T-helper 17 cell (primary cell): Measurements from ENCODE around the gene SORBS2. TPM values are rescaled to one million over a fixed set of nuclear protein-coding genes. Genes with fewer than 3 reads are reported as not detected.

Source experiments
- ATAC-seq: fragments of 150-1000 bp; cut with Tn5 transposase; 2 replicates; pipeline ENCODE4 v1.10.0; 2021; ENCODE audit warnings: mild to moderate bottlenecking, moderate library complexity
- DNase-seq, 3 donors: peaks; one replicate each; pipeline versions ENCODE4 v3.0.0 to v3.0.0-alpha.2; 2020 to 2021
- H3K9me3 ChIP-seq: one replicate; pipeline ENCODE4 v1.7.0; 2013; ENCODE audit warnings: low read length, mild to moderate bottlenecking; ENCODE audit not compliant: control insufficient read depth, poor library complexity, severe bottlenecking
- H3K27ac Mint-ChIP-seq: one replicate; pipeline ENCODE4 v1.8.0; 2022; ENCODE audit warnings: mild to moderate bottlenecking, moderate library complexity, mixed read lengths
- H3K27me3 Mint-ChIP-seq: one replicate; pipeline ENCODE4 v1.8.0; 2022; ENCODE audit warnings: mixed read lengths
- H3K36me3 Mint-ChIP-seq: one replicate; pipeline ENCODE4 v1.8.0; 2022; ENCODE audit warnings: low read depth, mixed read lengths
- H3K4me1 Mint-ChIP-seq: one replicate; pipeline ENCODE4 v1.8.0; 2022; ENCODE audit warnings: mild to moderate bottlenecking, mixed read lengths
- H3K4me3 Mint-ChIP-seq: one replicate; pipeline ENCODE4 v1.8.0; 2022; ENCODE audit warnings: mild to moderate bottlenecking, moderate library complexity, mixed read lengths
- total RNA-seq, 4 donors: library from RNA in 2 of 4; stranded (reverse) in 2 of 4; gene quantifications; one replicate each; pipeline ENCODE4 v1.2.3 and lab custom pipeline; 2022 to 2026

Gene SORBS2
- total RNA-seq, 2 donors from 2014 or later = 0.07 TPM; not detected in 1

DNA sequence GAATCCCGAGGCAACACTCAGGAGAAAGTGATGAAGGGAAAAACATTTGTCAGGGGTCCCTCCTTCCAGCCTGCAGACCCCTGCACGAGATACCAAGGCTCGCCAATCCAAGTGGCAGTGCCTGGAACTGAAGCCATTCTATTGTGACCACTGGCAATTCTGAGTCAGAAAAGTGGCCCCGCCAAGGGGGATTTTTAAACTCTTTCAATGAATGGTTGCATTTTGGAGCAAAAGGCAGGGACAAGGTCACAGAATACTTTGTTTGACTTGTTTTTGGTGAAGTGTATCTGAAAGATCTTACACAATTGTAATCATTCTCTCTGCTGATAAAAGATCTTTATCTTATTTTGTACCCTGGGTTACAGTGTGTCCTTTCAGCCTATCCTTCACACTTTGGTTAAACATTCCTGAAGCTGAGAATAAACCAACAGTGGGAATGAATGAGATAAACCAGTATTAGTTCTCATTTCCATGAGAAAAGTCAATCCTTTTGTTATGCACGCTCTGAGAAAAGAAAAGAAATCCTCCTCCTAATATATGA is 160.8 kb downstream of the SORBS2 start:
- ATAC-seq = no peak
- no peaks in the 10 kb centered on the region for H3K4me1 Mint-ChIP-seq
- no peak overlapping the region for H3K4me3 Mint-ChIP-seq
- peaks cover 28% of the 10 kb centered on the region for H3K27me3 Mint-ChIP-seq
- no peaks in the 10 kb centered on the region for H3K36me3 Mint-ChIP-seq
- no peaks in the 10 kb centered on the region for H3K9me3 ChIP-seq
- H3K27ac Mint-ChIP-seq = no peak overlapping the region
- DNase-seq = no peak

DNA sequence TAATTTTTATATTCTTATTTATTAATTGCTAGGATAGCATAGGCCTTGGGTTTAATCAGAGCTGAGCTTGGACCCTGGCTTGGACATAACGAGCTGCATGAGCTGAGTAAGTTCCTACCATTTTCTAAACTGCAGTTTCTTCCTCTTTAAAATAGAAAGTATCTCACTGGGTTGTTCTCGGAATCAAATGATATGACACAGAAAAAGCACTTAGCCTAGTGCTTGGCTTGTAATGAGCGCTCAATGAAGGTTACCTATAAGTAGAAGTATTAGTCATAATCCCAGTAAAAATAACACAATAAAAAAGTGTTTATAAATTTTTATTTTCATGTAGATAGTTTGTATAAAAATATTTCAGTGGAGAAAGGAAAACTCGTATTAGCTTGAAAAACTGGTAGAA is 163.4 kb downstream of the SORBS2 start:
- Mint-ChIP-seq H3K4me3 (no peak overlapping the region), H3K4me1 (no peaks in the 10 kb centered on the region), H3K27ac (no peak overlapping the region), H3K36me3 (no peaks in the 10 kb centered on the region), H3K27me3 (peaks cover 32% of the 10 kb centered on the region)
- ATAC-seq = no peak
- no peaks in the 10 kb centered on the region for H3K9me3 ChIP-seq
- DNase-seq = no peak

DNA sequence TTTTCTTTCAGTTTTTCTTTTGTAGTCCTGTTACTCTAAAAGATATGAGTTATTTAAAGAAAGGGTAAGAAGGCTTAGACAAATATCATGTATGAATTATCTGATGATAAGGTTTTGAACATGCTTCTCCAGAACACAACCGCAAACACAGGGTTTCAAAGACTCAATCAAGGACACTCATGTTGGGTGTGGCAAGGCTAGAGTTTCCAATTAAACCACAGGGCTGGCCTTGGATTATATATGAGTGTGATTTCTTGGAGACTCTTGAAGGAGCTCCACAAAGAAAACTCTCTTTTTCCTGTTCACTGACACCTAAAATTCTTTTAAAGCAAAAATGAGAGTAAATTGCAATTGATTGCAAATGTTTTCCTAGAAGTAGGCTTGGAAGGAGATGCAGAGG is 166.6 kb downstream of the SORBS2 start:
- H3K36me3 Mint-ChIP-seq = peaks cover 3% of the 10 kb centered on the region
- no peak for ATAC-seq
- H3K4me1 Mint-ChIP-seq = no peaks in the 10 kb centered on the region
- H3K27ac Mint-ChIP-seq = no peak overlapping the region
- no peak overlapping the region for H3K4me3 Mint-ChIP-seq
- peaks cover 45% of the 10 kb centered on the region for H3K27me3 Mint-ChIP-seq
- DNase-seq = no peak
- H3K9me3 ChIP-seq = no peaks in the 10 kb centered on the region

DNA sequence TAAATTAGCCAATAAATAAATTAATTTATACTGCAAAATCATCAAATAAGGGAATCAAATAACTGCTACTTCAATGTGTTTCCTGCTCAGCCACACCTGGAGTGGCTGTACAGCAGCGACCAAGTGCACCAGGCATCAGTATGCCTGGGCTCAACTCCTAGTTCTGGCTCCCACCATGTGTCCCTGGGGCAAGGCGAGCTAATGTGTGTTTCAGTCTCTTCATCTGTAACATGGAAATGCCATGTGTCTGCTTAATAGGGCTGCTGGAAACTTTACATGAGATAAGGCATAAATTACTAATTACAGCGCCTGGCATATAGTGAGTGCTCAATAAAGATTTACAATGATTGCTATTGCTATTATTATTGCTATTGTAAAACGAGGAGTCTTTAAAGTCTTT is 167.6 kb downstream of the SORBS2 start:
- no peak for ATAC-seq
- no peak overlapping the region for H3K27ac Mint-ChIP-seq
- peaks cover 37% of the 10 kb centered on the region for H3K27me3 Mint-ChIP-seq
- no peaks in the 10 kb centered on the region for H3K9me3 ChIP-seq
- H3K4me1 Mint-ChIP-seq = no peaks in the 10 kb centered on the region
- no peak for DNase-seq
- H3K4me3 Mint-ChIP-seq = no peak overlapping the region
- peaks cover 3% of the 10 kb centered on the region for H3K36me3 Mint-ChIP-seq

DNA sequence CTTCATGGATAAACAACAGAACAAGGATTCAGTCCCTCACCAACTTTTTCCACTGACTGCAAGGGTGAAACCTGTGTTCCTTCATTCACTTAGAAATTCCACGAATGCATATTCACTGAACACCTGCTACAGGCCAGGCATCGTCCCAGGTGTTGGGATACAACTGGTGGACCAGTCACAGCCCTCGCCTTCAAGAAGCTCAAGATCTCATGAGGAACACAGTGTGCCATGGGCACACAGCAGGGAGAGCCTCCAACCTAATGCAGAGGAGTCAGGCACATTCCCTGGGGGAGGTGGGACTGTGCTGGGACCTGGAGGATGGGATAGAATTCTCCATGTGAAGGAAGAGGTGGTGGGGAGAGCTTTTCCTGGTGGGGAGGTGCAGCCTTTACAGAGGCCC is 169.1 kb downstream of the SORBS2 start:
- Mint-ChIP-seq H3K4me3 (no peak overlapping the region), H3K27ac (no peak overlapping the region), H3K36me3 (peaks cover 5% of the 10 kb centered on the region), H3K4me1 (peaks cover 2% of the 10 kb centered on the region), H3K27me3 (peaks cover 44% of the 10 kb centered on the region)
- DNase-seq = no peak
- no peak for ATAC-seq
- no peaks in the 10 kb centered on the region for H3K9me3 ChIP-seq

DNA sequence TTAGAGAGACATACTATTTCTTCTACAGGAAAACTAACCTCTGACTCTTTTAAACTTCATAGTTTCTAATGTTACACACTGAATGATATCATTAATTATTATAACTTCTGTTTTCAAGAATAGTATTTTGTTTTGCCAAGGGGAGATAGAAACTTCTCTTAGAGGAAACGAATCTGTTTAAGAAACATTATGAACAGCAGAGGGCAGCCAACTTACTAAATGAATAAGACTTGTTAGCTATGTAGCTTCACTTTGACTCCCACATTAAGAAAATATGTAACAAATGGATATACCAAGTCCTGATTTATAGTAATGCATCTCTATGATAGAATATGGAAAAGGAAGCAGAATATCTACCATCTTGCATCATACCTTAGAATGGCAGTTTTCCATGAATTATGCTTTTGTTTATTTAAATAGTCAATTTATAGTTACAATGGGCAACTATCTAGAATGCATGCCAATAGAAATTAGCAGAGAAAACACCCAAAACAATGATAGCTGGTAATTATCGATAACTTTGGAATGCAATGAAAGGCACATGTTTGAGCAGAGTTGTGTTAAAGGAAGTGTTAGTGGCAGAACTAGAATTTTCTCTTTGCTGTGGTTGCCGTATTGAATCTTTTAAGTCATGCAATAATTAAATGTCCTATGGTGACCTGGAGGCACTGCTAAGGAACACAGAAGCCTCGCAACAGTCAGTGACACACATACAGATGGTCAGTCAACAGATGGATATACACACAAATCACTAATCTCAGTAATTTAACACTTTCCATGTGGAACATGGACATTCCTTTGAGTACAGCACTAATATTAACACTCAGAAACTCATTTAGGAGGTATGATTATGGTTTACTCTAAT is 171.0 kb downstream of the SORBS2 start:
- peaks cover 59% of the 10 kb centered on the region for H3K27me3 Mint-ChIP-seq
- ATAC-seq = no peak

DNA sequence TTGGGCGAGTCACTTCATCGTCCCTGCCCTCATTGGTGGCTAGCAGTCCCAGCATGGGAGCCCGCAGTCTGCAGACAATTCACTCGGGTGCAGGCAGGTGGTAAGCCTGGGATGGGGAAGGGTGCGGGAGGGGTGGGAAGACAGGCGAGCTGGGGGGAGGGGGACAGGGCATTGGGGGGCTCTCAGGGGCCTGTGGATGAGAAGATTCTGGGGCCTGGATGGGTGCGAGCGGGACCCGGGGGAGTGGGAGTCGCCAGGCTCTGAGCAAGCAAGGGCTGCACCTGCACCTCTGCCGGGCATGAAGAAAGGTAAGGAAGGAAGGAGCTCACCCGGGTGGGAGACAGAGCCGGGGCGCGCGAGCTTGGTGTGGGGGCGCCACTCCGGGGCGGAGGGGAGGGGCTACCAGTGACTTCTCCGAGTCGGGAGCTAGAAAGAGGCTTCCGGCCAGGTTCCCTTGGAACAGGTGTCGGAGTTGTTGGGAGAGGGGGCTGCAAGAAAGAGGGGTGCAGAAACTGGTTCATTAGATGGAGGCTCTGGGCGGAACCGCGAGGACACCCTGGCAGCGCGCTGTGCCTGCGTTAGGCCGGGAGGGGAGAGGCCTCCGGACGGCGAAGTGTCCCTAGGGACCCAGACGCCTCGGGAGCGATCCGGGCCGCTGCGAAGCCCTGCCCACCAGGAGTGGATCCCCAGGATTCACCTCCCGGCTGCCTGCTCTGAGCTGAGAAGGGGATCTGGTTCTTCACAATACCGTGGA is 173.3 kb downstream of the SORBS2 start:
- Mint-ChIP-seq H3K36me3 (peaks cover 5% of the 10 kb centered on the region), H3K4me3 (no peak overlapping the region), H3K27me3 (peaks cover 48% of the 10 kb centered on the region), H3K4me1 (peaks cover 3% of the 10 kb centered on the region), H3K27ac (no peak overlapping the region)
- ATAC-seq (no peak), DNase-seq (no peak)
- H3K9me3 ChIP-seq = no peaks in the 10 kb centered on the region

More for the DNA sequence above, 171.0 kb downstream of the SORBS2 start:
- Mint-ChIP-seq H3K4me3 (no peak overlapping the region), H3K27ac (no peak overlapping the region), H3K36me3 (peaks cover 5% of the 10 kb centered on the region), H3K4me1 (peaks cover 3% of the 10 kb centered on the region)
- H3K9me3 ChIP-seq = no peaks in the 10 kb centered on the region
- DNase-seq = no peak

DNA sequence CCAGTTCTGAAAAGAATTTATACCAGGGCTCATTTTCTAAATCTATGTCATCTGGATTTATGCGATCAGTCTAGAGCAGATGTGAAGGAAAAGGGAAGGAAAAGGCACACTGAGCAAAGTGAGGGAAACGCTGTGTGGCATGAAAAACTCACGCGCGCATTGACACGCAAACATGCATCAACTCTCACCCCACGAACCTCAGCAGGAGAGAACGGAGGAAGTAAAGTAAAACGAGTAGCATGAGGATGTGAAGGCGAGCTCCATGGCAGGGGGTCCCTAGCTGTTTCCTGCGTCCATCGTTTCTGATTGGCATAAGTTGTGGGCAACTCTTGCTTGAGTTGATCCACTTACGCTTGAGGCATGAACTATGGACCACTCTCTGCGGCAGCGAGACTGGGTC is 173.9 kb downstream of the SORBS2 start:
- ATAC-seq (no peak), DNase-seq (no peak)
- Mint-ChIP-seq H3K4me1 (peaks cover 3% of the 10 kb centered on the region), H3K27me3 (peaks cover 42% of the 10 kb centered on the region), H3K4me3 (no peak overlapping the region), H3K36me3 (peaks cover 5% of the 10 kb centered on the region), H3K27ac (no peak overlapping the region)
- no peaks in the 10 kb centered on the region for H3K9me3 ChIP-seq

DNA sequence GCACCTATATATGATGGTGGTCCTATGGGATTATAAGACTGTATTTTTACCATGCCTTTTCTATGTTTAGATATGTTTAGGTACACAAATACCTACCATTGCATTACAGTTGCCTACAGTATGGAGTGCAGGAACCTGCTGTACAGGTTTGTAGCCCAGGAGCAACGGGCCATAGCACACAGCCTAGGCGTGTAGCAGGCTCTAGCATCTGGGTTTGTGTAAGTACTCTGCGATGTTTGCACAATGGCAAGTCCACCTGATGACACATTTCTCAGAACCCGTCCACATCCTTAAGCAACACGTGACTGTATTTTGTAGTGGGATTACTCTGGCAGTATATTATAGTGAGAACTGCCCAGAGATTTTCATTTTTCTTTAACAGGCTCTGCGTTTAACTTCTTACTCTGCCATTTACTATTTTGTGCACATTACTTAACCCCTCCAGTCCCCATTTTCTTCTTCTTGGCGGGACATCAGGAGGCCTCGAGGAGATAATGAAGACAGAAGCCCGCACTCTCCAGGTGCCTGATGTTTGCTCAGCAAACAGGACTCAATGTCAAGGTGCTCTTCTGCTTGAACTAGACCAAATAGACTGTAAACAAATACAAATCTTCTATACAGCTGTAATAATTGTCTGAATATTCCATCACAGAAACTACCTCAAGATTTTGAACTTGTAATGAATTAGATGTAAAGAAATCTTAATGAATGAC is 174.7 kb downstream of the SORBS2 start:
- no peak for ATAC-seq
- no peaks in the 10 kb centered on the region for H3K9me3 ChIP-seq
- peaks cover 35% of the 10 kb centered on the region for H3K27me3 Mint-ChIP-seq
- H3K4me1 Mint-ChIP-seq = peaks cover 3% of the 10 kb centered on the region
- no peak for DNase-seq
- H3K4me3 Mint-ChIP-seq = no peak overlapping the region
- H3K36me3 Mint-ChIP-seq = peaks cover 3% of the 10 kb centered on the region
- H3K27ac Mint-ChIP-seq = no peak overlapping the region

DNA sequence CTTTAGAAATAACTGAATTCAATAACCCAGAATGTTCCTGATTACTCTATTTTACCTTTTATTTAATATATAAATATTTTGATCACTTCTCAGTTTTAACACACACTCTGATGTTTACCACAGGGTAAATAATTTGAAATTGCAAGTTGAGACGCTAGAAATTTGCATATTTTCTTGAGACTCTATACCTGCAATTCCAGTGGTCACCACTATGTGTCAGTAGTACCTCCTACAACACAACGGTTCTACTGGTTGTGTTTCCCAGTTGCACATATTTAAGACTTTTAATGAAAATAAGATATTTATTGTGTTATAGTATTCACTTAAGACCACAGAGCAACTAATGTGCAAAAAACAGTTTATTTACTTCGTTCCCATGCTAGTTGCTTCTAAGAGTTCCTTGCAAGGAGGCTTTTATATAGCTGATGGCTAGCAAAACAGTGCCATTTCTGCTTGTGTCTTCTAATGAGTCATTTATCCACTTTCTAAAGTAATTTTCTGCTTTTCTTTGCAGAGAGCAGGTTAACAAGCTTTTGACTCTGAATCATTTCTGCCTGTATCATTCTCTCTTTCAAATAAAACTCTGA is 177.8 kb downstream of the SORBS2 start:
- H3K4me3 Mint-ChIP-seq = no peak overlapping the region
- H3K27ac Mint-ChIP-seq = no peak overlapping the region
- peaks cover 3% of the 10 kb centered on the region for H3K4me1 Mint-ChIP-seq
- ATAC-seq = no peak
- DNase-seq = no peak
- H3K9me3 ChIP-seq = no peaks in the 10 kb centered on the region
- peaks cover 39% of the 10 kb centered on the region for H3K27me3 Mint-ChIP-seq
- H3K36me3 Mint-ChIP-seq = peaks cover 3% of the 10 kb centered on the region

DNA sequence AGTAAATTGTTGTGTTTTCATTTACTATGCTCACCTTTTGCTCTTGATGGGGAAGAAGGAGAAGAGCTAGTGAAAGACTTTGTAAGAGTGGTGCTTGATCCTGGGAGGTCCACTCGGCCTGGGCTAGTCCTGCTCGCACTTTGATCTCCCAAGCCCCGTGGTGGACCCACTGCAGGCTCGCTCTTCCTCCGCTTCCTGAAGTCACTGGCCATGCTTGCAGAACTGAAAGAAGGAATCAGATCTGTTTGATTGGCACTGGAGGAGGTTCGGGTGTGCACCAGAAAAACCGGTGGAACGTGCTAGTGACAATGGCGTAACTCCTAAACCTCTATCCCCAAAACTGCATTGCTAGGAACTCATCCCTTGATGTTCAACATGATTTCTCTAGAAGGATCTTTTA is 185.2 kb downstream of the SORBS2 start:
- DNase-seq (no peak), ATAC-seq (no peak)
- Mint-ChIP-seq H3K36me3 (no peaks in the 10 kb centered on the region), H3K27me3 (peaks cover 34% of the 10 kb centered on the region), H3K27ac (no peak overlapping the region), H3K4me3 (no peak overlapping the region), H3K4me1 (no peaks in the 10 kb centered on the region)
- no peaks in the 10 kb centered on the region for H3K9me3 ChIP-seq

DNA sequence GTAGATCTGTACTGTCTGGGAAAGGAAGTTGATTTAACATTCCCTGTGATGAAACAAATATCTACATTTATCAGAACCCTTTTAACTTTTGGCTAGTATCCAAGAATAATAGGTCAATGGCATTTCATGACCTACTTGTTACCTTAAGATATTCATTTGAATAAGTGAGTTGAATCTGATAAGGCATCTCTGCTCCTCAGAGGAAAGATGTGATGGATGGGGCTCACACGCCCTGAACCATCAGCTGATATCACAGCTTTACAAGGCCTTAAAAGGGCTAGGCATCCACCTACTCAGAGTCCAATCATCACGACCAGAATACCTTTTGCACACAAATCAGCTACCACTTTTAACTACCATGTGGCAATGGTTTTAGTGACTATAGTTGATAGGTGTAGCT is 186.5 kb downstream of the SORBS2 start:
- no peak overlapping the region for H3K4me3 Mint-ChIP-seq
- no peaks in the 10 kb centered on the region for H3K36me3 Mint-ChIP-seq
- no peak for DNase-seq
- H3K27ac Mint-ChIP-seq = no peak overlapping the region
- no peaks in the 10 kb centered on the region for H3K9me3 ChIP-seq
- H3K4me1 Mint-ChIP-seq = no peaks in the 10 kb centered on the region
- H3K27me3 Mint-ChIP-seq = peaks cover 25% of the 10 kb centered on the region
- no peak for ATAC-seq

DNA sequence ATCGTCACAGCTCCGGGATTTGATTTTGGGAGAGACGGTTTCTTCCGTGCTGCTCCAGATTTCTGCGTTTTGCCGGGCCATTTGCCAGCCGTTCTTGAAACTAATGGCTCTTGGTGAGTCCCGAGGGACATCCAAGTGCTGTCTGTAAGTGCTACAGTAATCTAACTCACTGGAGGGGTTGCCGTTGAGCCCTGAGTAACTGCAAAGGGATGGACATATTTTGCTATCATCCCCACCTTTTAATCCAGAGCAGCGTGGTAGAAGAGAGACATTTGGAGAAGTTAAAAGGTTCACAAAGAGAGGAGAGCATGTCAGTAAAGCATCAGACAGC is 187.8 kb downstream of the SORBS2 start:
- H3K4me3 Mint-ChIP-seq = no peak overlapping the region
- H3K27ac Mint-ChIP-seq = no peak overlapping the region
- no peaks in the 10 kb centered on the region for H3K36me3 Mint-ChIP-seq
- no peaks in the 10 kb centered on the region for H3K4me1 Mint-ChIP-seq
- no peaks in the 10 kb centered on the region for H3K9me3 ChIP-seq
- H3K27me3 Mint-ChIP-seq = peaks cover 27% of the 10 kb centered on the region
- no peak for ATAC-seq
- no peak for DNase-seq
